Naive B cell (primary cell): ENCODE measurements around the gene INTS11. TPM values are rescaled to one million over a fixed set of nuclear protein-coding genes. Genes with fewer than 3 reads are reported as not detected.
A peak's percentile ranks its signal among the peaks of the same experiment; 100 is the strongest.

Source experiments
- ATAC-seq, 2 donors: fragments of 150-1000 bp; cut with Tn5 transposase; 2 replicates each; pipeline ENCODE4 v1.10.0; 2021; ENCODE audit warnings: low read depth in 2 of 2, mild to moderate bottlenecking in 2 of 2, moderate library complexity in 2 of 2
- DNase-seq: peaks from one replicate; pipeline ENCODE4 v3.0.0; 2022
- H3K27ac Mint-ChIP-seq, 6 donors: one replicate each; pipeline ENCODE4 v1.8.0; 2020 to 2022; ENCODE audit warnings: mild to moderate bottlenecking in 6 of 6, mixed read lengths in 6 of 6, moderate library complexity in 5 of 6, inconsistent platforms in 2 of 6
- H3K27me3 Mint-ChIP-seq, 3 donors: one replicate each; pipeline ENCODE4 v1.8.0; 2021 to 2022; ENCODE audit warnings: mixed read lengths in 3 of 3, mild to moderate bottlenecking in 1 of 3
- H3K36me3 Mint-ChIP-seq, 2 donors: one replicate each; pipeline ENCODE4 v1.8.0; 2020 to 2022; ENCODE audit warnings: mixed read lengths in 2 of 2, inconsistent platforms in 1 of 2, mild to moderate bottlenecking in 1 of 2
- H3K4me1 Mint-ChIP-seq, 3 donors: one replicate each; pipeline ENCODE4 v1.8.0; 2020 to 2022; ENCODE audit warnings: mixed read lengths in 3 of 3, inconsistent platforms in 1 of 3, mild to moderate bottlenecking in 1 of 3, moderate library complexity in 1 of 3
- H3K4me3 Mint-ChIP-seq, 8 donors: one replicate each; pipeline ENCODE4 v1.8.0; 2020 to 2022; ENCODE audit warnings: mild to moderate bottlenecking in 8 of 8, mixed read lengths in 8 of 8, moderate library complexity in 8 of 8, inconsistent platforms in 2 of 8
- H3K9me3 Mint-ChIP-seq, 7 donors: one replicate each; pipeline ENCODE4 v1.8.0; 2020 to 2022; ENCODE audit warnings: mixed read lengths in 7 of 7, mild to moderate bottlenecking in 5 of 7, inconsistent platforms in 2 of 7, moderate library complexity in 1 of 7
- polyA plus RNA-seq, 6 donors: library from polyadenylated mRNA; unstranded; fragments of 300-500 nt; fragmentation: Illumina TruSeq; gene quantifications; one replicate each; pipeline ENCODE4 v1.2.3, GENCODE V29; 2021; ENCODE audit warnings: low read depth in 6 of 6

Gene INTS11
- polyA plus RNA-seq, 6 donors from 2014 or later = 45.9 to 61.5 (median 54.3) TPM

DNA sequence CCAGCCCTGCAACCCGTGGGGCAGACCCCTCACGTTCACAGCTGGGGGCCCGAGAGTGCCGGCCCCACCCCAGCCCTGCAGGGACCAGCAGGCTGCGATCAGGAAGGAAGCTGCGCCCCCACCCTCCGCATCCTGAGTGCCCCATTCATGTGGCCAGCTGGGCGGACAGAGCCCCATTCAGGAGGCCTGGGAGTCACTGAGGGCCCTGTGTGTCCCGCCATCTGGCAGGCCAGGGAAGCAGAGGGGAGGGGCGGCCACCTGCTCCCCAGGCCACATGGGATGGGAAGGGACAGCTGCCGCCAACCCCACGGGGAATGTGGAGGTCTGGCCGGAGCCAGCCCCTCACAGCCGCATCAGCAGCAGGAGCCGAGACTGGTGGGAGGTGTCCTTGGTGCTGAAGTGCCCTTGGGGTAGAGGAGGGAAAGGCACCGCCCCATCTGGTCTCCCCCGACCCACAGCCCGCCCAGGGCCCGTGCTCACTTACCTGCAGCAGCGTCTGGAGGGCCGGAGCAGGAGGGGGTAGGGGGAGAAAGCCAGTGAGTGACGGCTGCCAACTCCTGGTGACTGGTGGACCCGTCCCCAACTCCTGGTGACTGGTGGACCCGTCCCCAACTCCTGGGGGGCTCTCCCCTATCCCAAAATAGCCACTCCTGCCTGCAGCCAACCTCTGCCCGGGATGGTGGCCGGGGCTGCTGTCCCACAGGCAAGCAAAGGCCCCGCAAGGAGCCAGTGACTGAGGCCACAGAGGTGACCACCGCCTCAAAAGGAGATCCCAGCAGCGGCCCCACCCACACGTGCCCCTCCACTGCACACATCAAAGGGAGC is 25.4 kb downstream of the INTS11 start:
- no peaks in the 10 kb centered on the region for H3K4me1 Mint-ChIP-seq
- H3K9me3 Mint-ChIP-seq = no peaks in the 10 kb centered on the region
- no peak overlapping the region for H3K4me3 Mint-ChIP-seq
- no peak for DNase-seq
- no peak for ATAC-seq
- H3K27ac Mint-ChIP-seq = peak overlapping the region in 1 of 6 donors; percentile 18
- H3K27me3 Mint-ChIP-seq = no peaks in the 10 kb centered on the region
- H3K36me3 Mint-ChIP-seq = no peaks in the 10 kb centered on the region

DNA sequence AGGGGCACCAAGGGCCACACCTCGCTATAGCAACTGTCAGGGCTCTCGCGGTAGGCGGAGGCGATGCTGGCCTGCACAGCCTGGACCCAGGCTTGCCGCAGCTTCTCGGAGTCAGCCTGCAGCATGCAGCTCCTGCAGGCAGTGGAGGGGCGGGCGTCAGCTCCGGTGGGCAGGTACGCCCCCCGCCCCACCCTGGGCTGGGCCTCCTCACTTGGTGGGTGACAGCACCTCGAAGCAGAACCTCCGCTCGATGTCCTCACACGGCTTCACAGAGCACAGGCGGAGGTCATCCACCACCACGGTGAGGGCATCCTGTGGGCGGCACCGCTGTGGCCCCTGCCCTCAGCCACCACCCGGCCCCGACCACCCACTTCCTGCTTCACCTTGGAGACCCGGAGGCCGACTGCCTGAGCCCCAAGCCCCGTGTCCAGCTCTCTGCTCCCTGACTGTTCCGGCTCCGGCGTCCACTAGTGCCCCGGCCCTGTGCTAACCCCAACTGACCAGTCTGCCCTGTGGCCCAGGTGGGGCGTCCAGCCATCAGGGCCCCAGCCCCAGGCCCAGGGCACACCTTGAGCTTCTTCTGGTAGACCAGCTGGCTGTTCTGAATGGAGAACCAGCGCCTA is 26.5 kb downstream of the INTS11 start:
- no peaks in the 10 kb centered on the region for H3K27me3 Mint-ChIP-seq
- no peak for ATAC-seq
- no peak overlapping the region for H3K27ac Mint-ChIP-seq

GRCh38 chr1:1296070-1297061 is 28.1 kb downstream of the INTS11 start:
- no peak overlapping the region for H3K27ac Mint-ChIP-seq
- no peaks in the 10 kb centered on the region for H3K27me3 Mint-ChIP-seq
- ATAC-seq (no peak), DNase-seq (no peak)
- peaks cover 4 to 6% (median 5%) of the 10 kb centered on the region in 3 donors for H3K4me1 Mint-ChIP-seq
- no peaks in the 10 kb centered on the region for H3K36me3 Mint-ChIP-seq
- no peaks in the 10 kb centered on the region for H3K9me3 Mint-ChIP-seq
- H3K4me3 Mint-ChIP-seq = no peak overlapping the region

More for the DNA sequence above, 26.5 kb downstream of the INTS11 start:
- no peaks in the 10 kb centered on the region for H3K4me1 Mint-ChIP-seq
- no peaks in the 10 kb centered on the region for H3K9me3 Mint-ChIP-seq
- DNase-seq = no peak
- H3K4me3 Mint-ChIP-seq = no peak overlapping the region
- H3K36me3 Mint-ChIP-seq = no peaks in the 10 kb centered on the region

DNA sequence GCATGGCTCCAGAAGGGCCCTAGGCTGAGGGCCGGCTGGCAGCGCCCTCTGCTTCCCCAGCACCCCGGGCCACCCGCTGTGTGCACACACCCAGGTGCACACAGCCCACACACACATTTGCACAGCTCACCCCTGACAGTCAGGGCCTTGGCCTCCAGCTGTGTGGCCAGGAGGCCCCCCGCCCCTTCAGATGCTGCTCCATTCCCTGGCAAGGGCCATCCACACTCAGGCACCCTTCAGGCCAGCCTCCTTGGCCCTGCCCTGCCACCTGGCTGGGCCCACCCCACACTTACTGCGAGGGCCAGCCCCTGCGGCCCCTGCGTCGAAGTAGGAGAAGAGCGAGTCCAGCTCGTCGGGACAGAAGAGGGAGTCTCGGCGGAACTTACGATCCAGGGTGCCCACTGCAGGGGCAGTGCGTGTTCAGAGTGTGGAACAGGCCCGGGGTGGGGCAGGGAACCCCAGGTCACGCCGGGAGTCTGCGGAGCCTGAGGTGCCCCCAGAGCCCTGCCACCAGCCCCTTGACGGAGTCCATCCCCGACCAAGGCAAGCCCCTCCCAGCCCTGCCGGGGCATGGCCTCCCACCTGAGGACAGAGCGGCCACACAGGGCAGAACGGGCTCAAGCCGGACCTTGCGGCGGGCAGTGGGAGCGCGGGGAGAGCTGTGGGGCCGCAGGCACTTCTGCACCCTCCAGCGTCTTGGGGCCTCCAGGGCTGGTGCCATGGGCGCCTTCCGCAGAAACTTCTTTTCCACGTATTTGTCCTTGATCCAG is 29.1 kb downstream of the INTS11 start:
- H3K27me3 Mint-ChIP-seq = no peaks in the 10 kb centered on the region
- no peak overlapping the region for H3K27ac Mint-ChIP-seq
- ATAC-seq (no peak), DNase-seq (no peak)
- H3K9me3 Mint-ChIP-seq = no peaks in the 10 kb centered on the region
- peaks cover 4 to 8% (median 6%) of the 10 kb centered on the region in 3 donors for H3K4me1 Mint-ChIP-seq
- H3K36me3 Mint-ChIP-seq = no peaks in the 10 kb centered on the region
- no peak overlapping the region for H3K4me3 Mint-ChIP-seq

GRCh38 chr1:1294250-1294890 is 30.1 kb downstream of the INTS11 start:
- H3K36me3 Mint-ChIP-seq = no peaks in the 10 kb centered on the region
- ATAC-seq = no peak
- no peak for DNase-seq
- no peaks in the 10 kb centered on the region for H3K27me3 Mint-ChIP-seq
- H3K4me3 Mint-ChIP-seq = no peak overlapping the region
- peaks cover 6 to 12% (median 11%) of the 10 kb centered on the region in 3 donors for H3K4me1 Mint-ChIP-seq
- no peaks in the 10 kb centered on the region for H3K9me3 Mint-ChIP-seq
- H3K27ac Mint-ChIP-seq = no peak overlapping the region

- Mint-ChIP-seq H3K36me3 (no peaks in the 10 kb centered on the region), H3K9me3 (no peaks in the 10 kb centered on the region), H3K27ac (no peak overlapping the region), H3K4me3 (no peak overlapping the region), H3K27me3 (no peaks in the 10 kb centered on the region), H3K4me1 (peaks cover 6 to 12% (median 11%) of the 10 kb centered on the region in 3 donors)
- ATAC-seq (no peak), DNase-seq (no peak)
These were observed 30.9 kb downstream of the INTS11 start for GRCh38 chr1:1293263-1294249.

DNA sequence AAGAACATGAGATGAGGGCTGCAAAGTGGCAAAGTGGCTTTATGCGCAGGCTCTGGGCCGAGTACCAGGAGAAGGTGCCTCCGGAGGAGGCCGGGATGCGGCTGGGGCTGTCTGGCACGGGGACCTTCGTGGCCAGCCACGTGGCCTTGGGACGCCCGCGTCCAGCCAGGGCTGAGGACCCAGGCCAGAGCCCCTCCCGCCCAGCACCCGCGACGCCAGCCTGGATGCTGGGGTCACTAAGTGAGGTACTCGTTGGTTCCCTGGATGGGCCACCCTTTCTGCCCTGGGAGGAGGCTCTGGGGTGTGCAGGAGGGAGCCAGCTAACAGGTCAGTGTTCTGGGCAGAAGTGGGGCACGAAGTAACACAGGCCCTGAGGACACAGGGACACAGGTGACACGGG is 31.6 kb downstream of the INTS11 start:
- DNase-seq (no peak), ATAC-seq (no peak)
- Mint-ChIP-seq H3K4me1 (peaks cover 6 to 12% (median 11%) of the 10 kb centered on the region in 3 donors), H3K4me3 (no peak overlapping the region), H3K36me3 (no peaks in the 10 kb centered on the region), H3K27me3 (no peaks in the 10 kb centered on the region), H3K27ac (no peak overlapping the region), H3K9me3 (no peaks in the 10 kb centered on the region)

GRCh38 chr1:1292442-1292779 is 32.0 kb downstream of the INTS11 start:
- DNase-seq = no peak
- no peaks in the 10 kb centered on the region for H3K9me3 Mint-ChIP-seq
- no peaks in the 10 kb centered on the region for H3K27me3 Mint-ChIP-seq
- no peaks in the 10 kb centered on the region for H3K36me3 Mint-ChIP-seq
- peaks cover 6 to 12% (median 11%) of the 10 kb centered on the region in 3 donors for H3K4me1 Mint-ChIP-seq
- H3K27ac Mint-ChIP-seq = no peak overlapping the region
- ATAC-seq = no peak
- no peak overlapping the region for H3K4me3 Mint-ChIP-seq

- Mint-ChIP-seq H3K9me3 (no peaks in the 10 kb centered on the region), H3K4me1 (peaks cover 6 to 12% (median 11%) of the 10 kb centered on the region in 3 donors), H3K27ac (no peak overlapping the region), H3K36me3 (no peaks in the 10 kb centered on the region), H3K27me3 (no peaks in the 10 kb centered on the region), H3K4me3 (no peak overlapping the region)
- DNase-seq = peak; percentile 75
- peak; percentile 94 to 96 for ATAC-seq
These were observed 32.7 kb downstream of the INTS11 start for GRCh38 chr1:1291548-1292441.

GRCh38 chr1:1291023-1291528 is 33.4 kb downstream of the INTS11 start:
- DNase-seq (no peak), ATAC-seq (no peak)
- H3K4me3 Mint-ChIP-seq = no peak overlapping the region
- H3K27ac Mint-ChIP-seq = no peak overlapping the region
- H3K9me3 Mint-ChIP-seq = no peaks in the 10 kb centered on the region
- peaks cover 6 to 12% (median 11%) of the 10 kb centered on the region in 3 donors for H3K4me1 Mint-ChIP-seq
- H3K36me3 Mint-ChIP-seq = no peaks in the 10 kb centered on the region
- H3K27me3 Mint-ChIP-seq = no peaks in the 10 kb centered on the region

GRCh38 chr1:1290238-1290731 is 34.2 kb downstream of the INTS11 start:
- H3K4me3 Mint-ChIP-seq = no peak overlapping the region

More at GRCh38 chr1:1290238-1290731, 34.2 kb downstream of the INTS11 start:
- peaks cover 6 to 12% (median 11%) of the 10 kb centered on the region in 3 donors for H3K4me1 Mint-ChIP-seq
- no peaks in the 10 kb centered on the region for H3K9me3 Mint-ChIP-seq
- DNase-seq (peak; percentile 63), ATAC-seq (peak; percentile 29 to 33)
- H3K27ac Mint-ChIP-seq = peak overlapping the region in 1 of 6 donors; percentile 66
- no peaks in the 10 kb centered on the region for H3K27me3 Mint-ChIP-seq
- H3K36me3 Mint-ChIP-seq = no peaks in the 10 kb centered on the region
